Stimulated activated CD8-positive, alpha-beta memory T cell treated with anti-CD3 and anti-CD28 coated beads, Interleukin-2, amount 100 ng/mL, for 48 hours (primary cell): ENCODE data around the gene SLC36A1.
A peak's percentile ranks its signal among the peaks of the same experiment; 100 is the strongest.
"Not testable (repeated sequence)": the region's sequence is repeated elsewhere in the genome, so short reads cannot be mapped to it uniquely, and the experiment has no call there.

Experiments used
- DNase-seq, 2 donors: peaks; one replicate each; pipeline ENCODE4 v3.0.0-alpha.2; 2020; ENCODE audit warnings: low read depth in 2 of 2

The SLC36A1 gene

DNA sequence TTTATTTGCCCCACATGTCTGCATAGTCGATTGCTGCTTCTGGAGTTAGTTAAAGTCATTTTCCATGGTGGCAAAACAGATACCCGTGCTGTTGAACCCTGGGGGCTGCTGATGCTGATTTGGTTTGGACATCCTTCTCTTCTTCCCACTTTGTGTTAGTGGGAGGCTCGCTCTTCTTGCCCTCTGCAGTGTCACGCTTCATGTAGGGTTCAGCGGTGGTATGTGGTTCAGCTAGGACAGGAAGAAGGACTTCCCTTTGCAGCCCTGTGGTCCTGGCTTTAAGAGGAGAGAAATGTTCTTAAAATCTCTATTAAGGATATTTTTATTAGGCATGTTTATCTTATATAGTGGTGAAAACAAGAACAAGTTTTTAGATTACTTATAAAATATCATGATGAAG lies 36.2 kb downstream of the SLC36A1 start:
- no peak for DNase-seq

DNA sequence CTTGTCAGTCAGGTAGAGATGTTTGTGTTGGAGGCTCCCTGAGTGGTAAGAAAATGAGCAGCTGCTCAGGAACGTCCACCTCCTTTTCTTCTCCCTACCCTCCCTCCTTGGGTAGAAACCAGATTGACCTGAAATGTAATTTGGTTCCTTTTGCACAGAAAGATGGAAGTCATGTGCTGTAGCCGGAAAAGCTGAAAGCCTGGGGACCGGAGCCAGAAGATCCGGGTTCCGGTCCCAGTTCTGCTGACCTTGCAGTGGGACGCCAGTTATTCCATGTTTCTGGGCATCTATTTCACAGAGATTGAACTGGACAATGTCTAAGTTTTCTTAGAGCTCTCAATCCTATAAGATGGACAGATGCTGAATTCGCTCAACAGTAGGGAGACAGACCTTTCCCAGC lies 40.1 kb downstream of the SLC36A1 start:
- DNase-seq: no peak

DNA sequence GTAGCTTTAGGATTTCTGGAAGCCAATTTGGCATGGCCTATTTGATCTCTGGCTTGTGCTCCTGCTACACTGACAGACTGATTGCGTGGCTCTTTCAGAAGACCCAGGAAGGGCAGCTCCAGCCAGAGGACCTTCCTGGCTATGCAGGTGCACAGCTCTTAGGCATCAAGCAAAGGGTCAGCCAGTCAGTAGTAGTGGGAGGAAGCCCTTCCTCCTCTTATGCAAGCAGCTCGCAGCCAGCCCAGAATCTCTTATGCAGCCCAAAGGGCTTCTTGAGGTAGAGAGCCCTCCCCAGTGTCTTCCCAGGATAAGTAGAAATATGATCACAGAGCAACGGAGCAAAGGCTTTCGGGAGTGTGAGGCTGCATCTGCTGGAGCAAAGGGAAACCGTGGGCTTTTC lies 43.2 kb downstream of the SLC36A1 start:
- DNase-seq: no peak

DNA sequence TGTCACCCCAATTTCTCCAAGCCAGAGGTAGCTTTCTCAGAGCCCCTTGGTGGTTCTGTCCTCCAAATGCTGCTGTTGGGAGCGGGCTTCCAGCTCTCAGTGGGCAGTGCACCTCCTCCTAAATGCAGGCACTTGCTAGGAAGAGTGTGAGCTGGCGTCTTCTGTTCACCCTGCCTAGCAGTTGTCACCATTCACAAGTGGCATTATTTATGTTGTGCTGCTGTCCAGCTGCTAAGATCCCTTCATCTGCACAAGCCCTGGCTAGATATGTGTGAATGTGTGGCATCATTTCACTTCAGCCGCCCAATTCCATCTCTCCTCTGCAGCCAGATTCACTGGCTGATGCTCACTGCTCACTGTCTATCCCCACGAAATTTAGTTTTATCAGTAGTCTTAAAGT lies 43.7 kb downstream of the SLC36A1 start:
- no peak for DNase-seq

DNA sequence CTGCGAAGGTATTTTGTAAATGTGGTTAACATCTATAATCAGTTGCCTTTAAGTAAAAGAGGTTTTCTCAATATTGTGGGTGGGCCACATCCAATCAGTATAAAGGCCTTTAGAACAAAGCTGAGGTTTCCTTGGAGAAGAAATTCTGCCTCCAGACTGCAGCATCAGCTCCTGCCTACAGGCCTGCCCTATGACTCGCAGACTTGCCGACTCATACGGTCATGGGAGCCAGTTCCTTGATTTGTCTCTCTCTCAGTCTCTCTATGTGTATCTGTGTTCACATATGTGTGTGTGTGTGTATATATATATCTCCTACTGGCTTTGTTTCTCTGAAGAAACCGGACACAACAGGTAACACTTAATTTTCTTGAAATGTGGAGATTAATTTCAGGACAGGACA lies 45.3 kb downstream of the SLC36A1 start:
- DNase-seq: no peak

DNA sequence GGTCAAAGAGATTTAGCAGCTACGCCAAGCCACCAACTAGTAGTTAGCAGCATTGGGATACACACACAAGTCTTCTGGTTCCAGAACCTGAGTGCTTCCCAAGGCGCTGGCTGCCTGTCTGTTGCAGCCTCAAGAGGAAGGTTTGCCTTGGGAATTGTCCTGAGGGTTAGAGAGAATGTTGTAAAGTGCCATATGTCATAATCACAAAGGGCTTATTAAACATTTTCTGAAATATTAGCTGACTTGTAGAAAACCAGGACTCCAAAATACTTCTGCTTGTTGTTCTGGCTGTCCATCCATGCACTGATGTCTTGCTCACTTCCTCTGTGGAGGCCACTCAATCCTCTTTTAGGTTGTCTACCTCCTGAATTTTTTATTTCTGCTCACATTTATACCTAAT lies 46.3 kb downstream of the SLC36A1 start:
- no peak for DNase-seq

DNA sequence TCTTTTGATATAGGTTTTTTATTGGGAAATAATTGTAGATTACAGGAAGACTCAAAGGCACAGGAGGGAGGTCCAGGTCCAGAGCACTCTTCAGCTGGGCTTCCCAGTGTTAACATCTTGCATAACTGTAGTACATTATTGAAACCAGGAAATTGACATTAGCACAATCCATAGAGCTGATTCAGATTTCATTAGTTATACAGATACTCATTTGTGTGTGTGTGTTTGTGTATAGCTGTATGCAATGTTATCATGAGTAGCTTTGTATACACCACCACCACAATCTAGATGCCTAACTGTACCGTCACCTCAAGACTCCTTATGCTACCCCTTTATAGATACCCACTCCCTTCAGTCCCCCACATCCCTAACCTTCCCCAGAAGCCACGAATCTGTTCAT lies 47.9 kb downstream of the SLC36A1 start:
- DNase-seq: no peak

DNA sequence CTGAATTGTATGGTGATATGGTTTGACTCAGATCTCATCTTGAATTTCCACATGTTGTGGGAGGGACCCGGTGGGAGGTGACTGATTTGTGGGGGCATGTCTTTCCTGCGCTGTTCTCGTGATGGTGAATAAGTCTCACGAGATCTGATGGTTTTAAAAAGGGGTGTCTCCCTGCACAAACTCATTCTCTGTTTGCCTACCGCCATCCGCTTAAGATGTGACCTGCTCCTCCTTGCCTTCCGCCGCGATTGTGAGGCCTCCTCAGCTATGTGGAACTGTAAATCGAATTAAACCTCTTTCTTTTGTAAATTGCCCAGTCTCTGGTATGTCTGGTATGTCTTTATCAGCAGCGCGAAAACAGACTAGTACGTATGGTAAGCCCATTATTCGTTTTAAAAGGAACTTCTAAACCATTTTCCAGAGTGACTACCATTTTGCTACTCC lies 48.7 kb downstream of the SLC36A1 start:
- no peak for DNase-seq

DNA sequence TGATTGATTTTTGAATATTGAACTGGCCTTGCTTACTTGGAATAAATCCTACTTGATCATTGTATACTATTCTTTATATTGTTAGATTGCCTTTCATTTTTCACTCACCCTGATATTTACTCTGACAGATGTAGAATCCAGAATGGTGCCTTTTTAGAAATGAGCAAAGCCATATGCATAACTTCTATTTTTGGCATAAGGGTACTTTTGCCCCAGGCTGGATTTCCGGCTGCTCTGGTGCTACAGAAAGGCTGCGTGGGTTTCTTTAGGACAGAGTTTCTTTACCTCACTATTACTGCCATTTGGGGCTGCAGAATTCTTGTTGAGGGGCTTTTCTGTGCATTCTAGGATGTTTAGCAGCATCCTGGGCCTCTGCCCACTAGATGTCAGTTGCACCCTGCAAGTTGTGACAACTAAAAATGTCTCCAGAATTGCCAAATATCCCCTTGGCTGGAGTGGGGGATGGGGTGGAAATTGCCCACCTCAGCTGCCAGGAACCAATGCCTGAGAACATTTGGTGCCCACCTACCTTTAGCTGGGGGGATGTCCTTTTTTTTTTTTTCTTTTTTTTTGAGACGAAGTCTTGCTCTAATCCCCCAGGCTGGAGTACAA lies 50.1 kb downstream of the SLC36A1 start:
- no peak for DNase-seq

DNA sequence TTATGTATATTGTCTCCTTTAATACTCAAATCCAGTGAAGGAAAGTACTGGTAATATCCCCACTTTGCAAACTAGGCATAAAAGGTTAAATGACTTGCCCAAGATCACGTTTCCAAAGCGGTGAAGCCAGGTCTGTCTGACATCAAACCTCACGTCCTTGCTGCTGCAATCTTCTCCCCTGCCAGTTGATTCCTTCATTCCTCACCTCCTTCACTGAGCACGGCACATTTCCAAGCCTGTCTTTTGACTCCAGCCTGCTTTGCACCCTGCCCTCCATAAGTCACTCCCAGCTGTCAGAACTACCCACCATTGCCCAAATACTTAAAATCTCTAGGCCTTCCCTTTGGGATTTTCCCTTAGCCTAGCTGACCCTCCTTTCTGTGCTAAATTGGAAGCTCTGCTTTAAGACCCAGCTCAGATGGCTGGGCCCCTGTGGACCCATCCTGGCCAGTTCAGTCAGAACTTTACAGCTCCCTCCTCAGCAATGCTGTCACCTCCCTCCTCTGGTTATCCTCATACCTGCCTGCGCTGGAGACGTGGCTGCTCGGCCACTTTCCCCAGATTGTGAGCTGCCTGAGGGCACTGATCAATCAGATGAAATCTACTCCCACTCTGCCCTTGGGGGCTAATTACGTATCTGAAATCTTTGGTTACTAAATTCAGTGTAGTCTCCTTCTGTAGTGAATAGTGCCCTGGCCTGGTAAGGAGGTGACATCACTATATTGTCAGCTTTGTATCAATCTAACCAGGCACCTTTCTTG lies 51.2 kb downstream of the SLC36A1 start:
- no peak for DNase-seq

DNA sequence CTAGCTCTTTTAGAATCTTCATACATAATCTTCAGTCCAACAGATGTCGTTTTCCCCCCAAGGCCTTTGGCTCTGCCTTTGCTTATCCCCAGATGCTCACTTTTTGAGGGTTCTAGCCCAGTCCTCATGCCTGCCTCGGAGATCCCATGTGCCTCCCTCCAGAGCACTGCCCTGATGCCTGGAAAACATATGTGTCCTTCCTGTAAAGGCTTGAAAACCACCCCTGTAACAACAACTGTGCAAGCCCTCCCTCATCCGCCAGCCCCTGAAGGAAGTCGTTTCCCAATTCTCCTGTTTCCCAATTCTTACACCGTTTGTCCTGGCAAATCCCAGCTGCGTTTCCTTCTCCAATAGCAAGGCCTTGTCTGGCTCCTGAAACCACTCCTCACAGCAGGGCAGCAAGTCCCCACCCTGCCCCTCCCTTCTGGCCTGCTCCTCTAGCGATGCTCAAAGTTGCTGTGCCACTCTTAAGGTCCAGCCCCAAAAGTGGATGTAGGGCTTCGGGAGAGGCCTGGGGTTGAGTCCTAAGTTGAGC lies 52.2 kb downstream of the SLC36A1 start:
- no peak for DNase-seq

DNA sequence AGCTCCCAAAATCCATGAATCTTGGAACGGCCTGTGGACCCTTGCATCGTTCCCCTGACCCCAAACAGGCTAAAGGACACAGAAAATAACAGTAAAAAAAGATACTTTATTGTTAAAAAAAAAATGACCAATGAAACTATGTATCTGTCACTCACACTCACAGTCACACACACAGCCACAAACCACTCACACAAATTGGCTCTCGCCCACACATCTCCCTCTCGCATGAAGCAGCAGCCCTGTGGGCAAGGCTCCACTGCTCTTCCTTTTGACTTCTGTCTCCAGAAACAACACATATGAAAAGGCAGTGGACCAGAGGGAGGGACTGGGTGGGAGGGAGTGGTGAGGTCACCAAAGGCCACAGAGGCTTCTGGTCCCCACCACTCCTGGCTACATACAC lies 56.6 kb downstream of the SLC36A1 start:
- no peak for DNase-seq

DNA sequence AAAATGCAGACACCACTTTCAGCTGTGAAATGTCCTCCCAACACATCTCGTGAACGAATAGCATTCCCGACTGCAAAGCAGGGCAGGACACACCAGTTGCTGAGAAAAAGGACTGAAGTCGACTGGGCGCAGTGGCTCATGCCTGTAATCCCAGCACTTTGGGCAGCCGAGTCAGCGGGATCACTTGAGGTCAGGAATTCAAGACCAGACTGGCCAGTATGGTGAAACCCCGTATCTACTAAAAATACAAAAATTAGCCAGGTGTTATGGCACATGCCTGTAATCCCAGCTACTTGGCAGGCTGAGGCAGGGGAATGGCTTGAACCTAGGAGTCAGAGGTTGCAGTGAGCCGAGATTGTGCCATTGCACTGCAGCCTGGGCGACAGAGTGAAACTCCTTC lies 60.9 kb downstream of the SLC36A1 start:
- not testable (repeated sequence) for DNase-seq

DNA sequence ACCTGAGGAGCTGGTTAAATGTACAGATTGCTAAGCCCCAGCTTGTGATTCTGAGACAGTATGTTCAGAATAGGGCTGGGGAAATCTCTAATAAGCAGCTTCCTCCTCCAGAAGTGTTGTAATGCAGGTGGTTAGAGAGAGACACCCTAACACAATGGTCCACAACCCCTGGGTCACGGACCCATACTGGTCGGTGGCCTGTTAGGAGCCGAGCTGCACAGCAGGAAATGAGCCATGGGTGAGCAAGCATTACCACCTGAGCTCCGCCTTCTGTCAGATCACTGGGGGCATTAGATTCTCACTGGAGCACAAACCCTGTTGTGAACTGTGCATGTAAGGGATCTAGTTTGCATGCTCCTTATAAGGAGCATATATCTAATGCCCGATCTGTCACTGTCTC lies 61.8 kb downstream of the SLC36A1 start:
- no peak for DNase-seq

DNA sequence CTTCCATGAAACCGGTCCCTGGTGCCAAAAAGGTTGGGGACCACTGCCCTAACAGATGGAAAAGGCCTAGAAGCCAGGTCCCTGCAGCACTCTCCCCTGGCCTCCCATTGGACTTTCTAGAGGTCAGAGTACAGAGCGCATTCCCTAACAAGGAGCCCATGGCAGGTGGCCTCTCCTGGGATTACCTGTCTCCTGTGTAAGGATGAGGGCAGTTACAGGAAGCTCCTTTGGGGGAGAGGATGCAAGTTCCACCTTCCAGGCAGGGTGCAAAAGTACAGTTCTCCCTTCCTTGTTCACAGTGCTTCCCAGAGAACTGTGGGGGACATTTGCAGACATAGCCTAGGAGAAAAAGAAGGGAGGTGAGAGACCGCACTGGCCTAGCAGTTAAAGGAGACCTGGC lies 62.4 kb downstream of the SLC36A1 start:
- no peak for DNase-seq

DNA sequence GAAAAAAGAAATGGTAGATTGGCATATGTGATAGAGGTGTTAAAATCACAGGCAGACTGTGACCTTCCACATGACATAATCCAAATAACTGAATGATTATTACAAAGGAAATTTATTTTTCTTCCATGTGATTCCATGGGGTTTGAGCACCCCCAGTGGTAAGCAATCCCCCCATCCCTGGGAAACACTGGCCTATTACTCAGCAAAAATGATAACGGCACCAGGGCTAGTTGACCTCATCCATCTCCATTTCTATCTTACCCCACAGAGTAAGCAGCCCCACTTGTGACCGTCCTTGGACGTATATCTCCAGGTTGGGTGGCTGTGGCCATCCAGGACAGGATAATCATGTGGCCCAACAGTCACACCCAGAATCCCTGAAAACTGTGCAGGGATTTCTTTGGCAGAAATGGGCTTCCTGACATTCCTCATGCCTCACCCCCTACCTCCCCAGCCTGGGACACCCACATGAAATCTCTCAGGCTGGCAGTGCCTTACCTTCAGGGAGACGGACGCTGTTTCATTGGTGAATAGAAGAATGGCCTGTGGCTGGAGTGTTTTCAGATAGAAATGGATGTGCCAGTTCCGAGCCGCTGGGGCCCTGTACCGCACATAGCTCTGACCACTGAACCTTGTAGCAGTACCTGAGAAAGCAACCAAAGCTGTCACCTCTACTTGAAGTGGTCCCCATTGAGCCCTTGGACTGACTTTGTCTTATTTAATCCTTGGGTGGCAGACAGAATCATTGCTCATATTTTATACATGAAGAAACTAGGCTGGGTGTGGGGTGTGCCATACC lies 69.9 kb downstream of the SLC36A1 start:
- no peak for DNase-seq

DNA sequence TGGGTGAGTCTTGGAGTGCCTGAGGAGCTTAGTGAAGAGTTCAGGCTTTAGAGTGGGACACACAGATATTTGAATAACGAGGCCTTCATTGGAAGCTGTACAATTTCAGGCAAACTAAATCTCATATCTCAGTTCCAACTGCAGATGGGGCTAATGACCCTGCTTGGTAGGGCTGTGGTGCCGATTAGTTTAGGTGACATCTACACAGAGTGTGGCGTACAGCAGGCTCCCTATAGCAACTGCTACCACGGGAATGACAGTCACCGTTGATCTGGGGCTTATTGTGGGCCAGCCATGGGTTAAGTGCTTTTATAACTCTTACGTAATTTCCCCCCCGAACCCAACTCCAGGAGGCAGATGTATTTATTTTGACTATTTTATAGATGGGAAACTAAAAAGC lies 72.9 kb downstream of the SLC36A1 start:
- no peak for DNase-seq

DNA sequence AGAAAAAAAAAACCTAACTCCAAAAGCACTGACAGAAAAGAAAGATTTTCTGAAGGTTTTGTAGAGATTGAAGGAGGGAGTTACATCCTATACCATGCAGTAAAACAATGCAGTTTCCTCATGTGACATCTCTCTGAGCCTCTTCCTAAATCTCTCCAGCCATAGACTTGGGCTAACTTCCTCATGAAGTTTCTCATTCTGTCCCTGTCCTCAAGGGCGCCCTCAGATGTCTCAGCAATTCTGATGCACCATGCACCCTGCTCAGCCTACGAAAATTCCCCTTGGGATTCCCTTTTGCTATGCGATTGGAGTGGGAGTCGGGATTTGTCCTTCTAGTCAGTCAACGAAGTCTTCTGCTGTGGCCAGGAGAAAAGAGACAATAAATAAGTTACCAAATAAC lies 74.8 kb downstream of the SLC36A1 start:
- DNase-seq: no peak

DNA sequence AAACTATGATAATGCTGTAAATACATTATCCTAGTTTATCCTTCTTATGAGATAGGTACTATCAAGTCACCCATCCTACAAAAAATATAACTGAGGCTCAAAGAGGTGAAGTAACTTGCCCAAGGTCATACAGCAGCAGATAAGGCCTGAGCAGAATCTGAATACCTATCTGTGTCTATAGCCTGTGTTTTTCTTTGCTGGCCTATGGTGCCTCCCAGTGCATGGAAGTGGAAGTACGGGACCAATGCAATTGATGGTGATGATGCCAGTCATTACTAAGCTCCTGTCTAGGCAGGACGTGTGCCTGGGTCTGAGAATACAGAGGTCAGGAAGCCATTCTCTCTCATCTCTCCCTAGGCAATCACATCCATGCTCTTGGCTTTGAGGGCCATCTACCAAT lies 75.9 kb downstream of the SLC36A1 start:
- DNase-seq: peak in 1 of 2 donors; percentile 19

DNA sequence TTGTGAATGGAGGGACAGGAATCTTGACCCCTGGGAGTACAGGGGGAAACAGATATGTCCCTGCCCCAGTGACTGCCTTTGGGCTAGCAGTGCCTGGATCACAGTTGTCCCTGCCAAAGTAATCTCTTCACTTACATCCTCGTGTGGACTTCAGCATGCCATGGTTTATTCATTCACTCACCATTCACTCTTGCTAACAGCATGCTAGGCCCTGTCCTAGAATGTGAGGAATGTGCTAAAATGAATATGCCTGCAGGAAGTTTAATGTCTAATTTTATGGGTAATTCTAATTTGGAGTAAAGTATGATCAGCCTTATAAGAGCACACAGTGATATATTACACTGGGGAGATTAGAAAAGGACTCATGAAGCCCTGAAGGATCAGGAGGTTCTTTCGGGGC lies 80.8 kb downstream of the SLC36A1 start:
- DNase-seq: no peak

DNA sequence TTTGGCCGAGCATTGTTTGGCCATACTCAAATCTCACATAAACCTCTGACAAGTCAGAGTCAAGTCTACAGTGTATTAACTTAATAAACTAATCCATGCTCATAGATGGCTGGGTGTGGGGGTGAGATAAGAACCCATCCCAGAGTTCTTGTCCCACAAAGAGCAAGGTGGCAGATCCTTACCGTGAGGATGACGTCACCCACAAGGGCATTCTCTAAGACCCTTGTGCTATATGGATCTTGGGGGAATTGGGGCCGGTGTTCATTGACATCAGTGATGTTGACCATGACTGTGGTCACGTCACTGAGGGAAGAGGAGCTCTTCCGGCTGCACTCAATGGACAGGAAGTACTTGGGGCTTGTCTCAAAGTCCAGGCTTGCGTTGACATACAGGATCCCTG lies 81.6 kb downstream of the SLC36A1 start:
- DNase-seq: no peak

DNA sequence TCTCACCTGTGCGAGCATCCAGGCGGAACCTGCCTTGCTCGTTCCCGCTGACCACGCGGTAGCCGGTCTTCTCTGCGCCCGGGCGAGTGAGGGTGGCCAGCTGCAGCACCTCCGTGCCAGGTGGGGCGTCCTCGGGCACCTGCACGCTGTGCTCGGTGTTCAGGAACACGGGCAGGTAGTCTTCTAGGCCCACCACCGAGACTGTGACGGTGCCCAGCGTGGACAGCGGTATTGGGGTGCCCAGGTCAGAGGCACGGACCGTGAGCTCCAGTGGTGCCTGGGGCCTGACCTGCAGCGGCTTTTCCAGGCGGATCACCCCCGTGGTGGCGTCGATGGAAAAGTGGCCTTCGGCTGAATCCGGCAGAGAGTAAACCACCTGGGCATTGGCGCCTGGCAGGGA lies 84.2 kb downstream of the SLC36A1 start:
- DNase-seq: no peak

DNA sequence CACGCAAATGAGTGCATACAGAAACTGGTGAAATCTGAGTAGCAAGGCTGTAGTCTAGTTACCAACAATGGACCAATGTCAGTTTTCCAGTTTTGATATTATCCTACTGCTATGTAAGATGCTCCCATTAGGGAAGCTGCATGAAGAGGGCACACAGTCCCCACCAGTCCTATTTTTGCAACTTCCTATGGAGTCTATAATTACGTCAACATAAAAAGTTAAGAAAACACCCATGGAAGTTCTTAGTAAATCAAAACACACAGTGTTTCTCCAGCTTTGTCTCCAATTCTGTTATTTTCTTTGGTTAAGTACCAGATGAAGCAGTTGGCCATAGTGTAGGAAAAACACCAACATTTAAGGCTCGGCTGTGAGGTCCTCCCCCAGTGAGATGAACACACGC lies 85.0 kb downstream of the SLC36A1 start:
- no peak for DNase-seq
